ENCODE measurements around the gene PRPF4.

Gene PRPF4

DNA sequence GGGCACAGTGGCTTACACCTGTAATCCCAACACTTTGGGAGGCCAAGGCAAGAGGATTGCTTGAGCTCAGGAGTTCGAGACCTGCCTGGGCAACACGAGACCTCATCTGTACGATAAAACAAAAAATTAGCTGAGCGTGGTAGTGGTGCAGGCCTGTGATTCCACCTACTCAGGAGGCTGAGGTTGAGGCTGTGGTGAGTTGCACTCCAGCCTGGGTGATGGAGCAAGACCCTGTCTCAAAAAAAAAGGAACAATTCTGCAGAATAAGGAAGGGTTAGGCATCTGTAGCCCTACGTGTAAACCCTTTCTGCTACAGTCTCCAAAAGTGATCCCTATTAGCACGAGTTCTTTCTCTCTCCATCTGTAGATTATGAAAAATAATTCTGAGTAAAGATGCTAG lies 20.0 kb upstream of the PRPF4 start:
- Histone ChIP-seq H2BK5ac (ENCODE audit: low read length) (no peak overlapping the region), H4K91ac (ENCODE audit: low read depth, low read length, poor library complexity) (no peak overlapping the region), H3K14ac (ENCODE audit: low read length) (no peak overlapping the region), H3K79me1 (ENCODE audit: low read depth, low read length) (no peaks in the 10 kb centered on the region), H3K27ac (replicated peaks; ENCODE audit: low read length) (no peak overlapping the region), H2BK12ac (ENCODE audit: low read length) (no peak overlapping the region), H3K4me1 (ENCODE audit: control insufficient read depth in 2 of 2, insufficient read depth in 1 of 2, low read depth in 1 of 2, low read length in 2 of 2) (no peaks in the 10 kb centered on the region), H3K36me3 (replicated peaks in 1 of 2; ENCODE audit: control insufficient read depth in 2 of 2, insufficient read depth in 2 of 2, low read length in 2 of 2) (peaks cover 11 to 42% of the 10 kb centered on the region in 2 donors), H3K9me3 (replicated peaks in 1 of 2; ENCODE audit: control insufficient read depth in 2 of 2, insufficient read depth in 1 of 2, low read depth in 1 of 2, low read length in 2 of 2) (peaks cover 0 to 2% of the 10 kb centered on the region in 2 donors), H3K4me2 (ENCODE audit: insufficient read depth, low read length, poor library complexity, severe bottlenecking) (no peak overlapping the region), H3K23ac (ENCODE audit: low read depth, low read length, poor library complexity) (no peak overlapping the region), H3K18ac (ENCODE audit: low read length) (no peak overlapping the region), H2AK5ac (ENCODE audit: low read depth, low read length) (no peak overlapping the region), H3K4me3 (ENCODE audit: low read length in 2 of 2) (no peak overlapping the region), H3K27me3 (ENCODE audit: control insufficient read depth in 3 of 3, insufficient read depth in 3 of 3, low read depth in 1 of 3, low read length in 3 of 3) (no peaks in the 10 kb centered on the region), H3K9ac (ENCODE audit: low read depth, low read length, poor library complexity) (no peak overlapping the region), H2BK120ac (ENCODE audit: low read depth, low read length) (no peak overlapping the region), H2BK15ac (ENCODE audit: low read length) (no peak overlapping the region), H4K8ac (ENCODE audit: low read depth, low read length) (no peak overlapping the region), H3K4ac (ENCODE audit: low read length) (no peak overlapping the region), H2AFZ (ENCODE audit: low read length) (no peak overlapping the region)
- no CpG with 5 or more reads among the region's 6 CpGs for WGBS, 2 donors (ENCODE audit: extremely low coverage in 2 of 2, insufficient read length in 2 of 2, insufficient replicate concordance in 1 of 2)
- no peak for DNase-seq (ENCODE audit: low spot score)

DNA sequence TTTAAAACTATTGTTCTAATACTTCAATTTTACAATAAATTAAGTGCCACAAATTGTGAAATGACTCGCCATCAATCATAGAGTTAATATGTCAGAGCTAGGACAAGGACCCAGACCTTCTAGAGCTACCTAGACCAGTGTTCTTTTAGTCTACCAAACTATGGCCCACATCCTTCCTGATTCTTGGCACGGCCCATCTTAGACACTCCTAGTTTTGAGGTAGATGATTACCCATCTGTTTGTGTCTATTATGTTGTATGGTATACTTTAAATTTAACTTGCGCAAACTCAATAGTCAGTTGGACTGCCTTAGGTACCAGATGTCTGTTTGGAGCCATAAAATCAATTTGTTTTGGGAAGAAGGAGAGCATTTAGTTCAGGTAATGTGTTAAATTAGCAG lies 17.6 kb upstream of the PRPF4 start:
- Histone ChIP-seq H4K8ac (ENCODE audit: low read depth, low read length) (no peak overlapping the region), H2AFZ (ENCODE audit: low read length) (no peak overlapping the region), H3K4me2 (ENCODE audit: insufficient read depth, low read length, poor library complexity, severe bottlenecking) (no peak overlapping the region), H3K18ac (ENCODE audit: low read length) (no peak overlapping the region), H3K14ac (ENCODE audit: low read length) (no peak overlapping the region), H3K79me1 (ENCODE audit: low read depth, low read length) (no peaks in the 10 kb centered on the region), H3K27me3 (ENCODE audit: control insufficient read depth in 3 of 3, insufficient read depth in 3 of 3, low read depth in 1 of 3, low read length in 3 of 3) (no peaks in the 10 kb centered on the region), H3K23ac (ENCODE audit: low read depth, low read length, poor library complexity) (no peak overlapping the region), H2BK120ac (ENCODE audit: low read depth, low read length) (no peak overlapping the region), H2BK12ac (ENCODE audit: low read length) (no peak overlapping the region), H3K4me3 (ENCODE audit: low read length in 2 of 2) (no peak overlapping the region), H3K36me3 (replicated peaks in 1 of 2; ENCODE audit: control insufficient read depth in 2 of 2, insufficient read depth in 2 of 2, low read length in 2 of 2) (peaks cover 11 to 64% of the 10 kb centered on the region in 2 donors), H3K9ac (ENCODE audit: low read depth, low read length, poor library complexity) (no peak overlapping the region), H2BK5ac (ENCODE audit: low read length) (no peak overlapping the region), H4K91ac (ENCODE audit: low read depth, low read length, poor library complexity) (no peak overlapping the region), H3K9me3 (replicated peaks in 1 of 2; ENCODE audit: control insufficient read depth in 2 of 2, insufficient read depth in 1 of 2, low read depth in 1 of 2, low read length in 2 of 2) (no peaks in the 10 kb centered on the region), H2AK5ac (ENCODE audit: low read depth, low read length) (no peak overlapping the region), H3K27ac (replicated peaks; ENCODE audit: low read length) (no peak overlapping the region), H3K4me1 (ENCODE audit: control insufficient read depth in 2 of 2, insufficient read depth in 1 of 2, low read depth in 1 of 2, low read length in 2 of 2) (no peaks in the 10 kb centered on the region), H3K4ac (ENCODE audit: low read length) (no peak overlapping the region), H2BK15ac (ENCODE audit: low read length) (no peak overlapping the region)
- no CpG with 5 or more reads among the region's 3 CpGs for WGBS, 2 donors (ENCODE audit: extremely low coverage in 2 of 2, insufficient read length in 2 of 2, insufficient replicate concordance in 1 of 2)
- DNase-seq (ENCODE audit: low spot score): no peak

GRCh38 chr9:113258282-113258681 lies 17.2 kb upstream of the PRPF4 start:
- Histone ChIP-seq H3K79me1 (ENCODE audit: low read depth, low read length) (no peaks in the 10 kb centered on the region), H3K4me1 (ENCODE audit: control insufficient read depth in 2 of 2, insufficient read depth in 1 of 2, low read depth in 1 of 2, low read length in 2 of 2) (no peaks in the 10 kb centered on the region), H3K36me3 (replicated peaks in 1 of 2; ENCODE audit: control insufficient read depth in 2 of 2, insufficient read depth in 2 of 2, low read length in 2 of 2) (peaks cover 11 to 66% of the 10 kb centered on the region in 2 donors), H2AFZ (ENCODE audit: low read length) (no peak overlapping the region), H4K8ac (ENCODE audit: low read depth, low read length) (no peak overlapping the region), H3K4me2 (ENCODE audit: insufficient read depth, low read length, poor library complexity, severe bottlenecking) (no peak overlapping the region), H3K27me3 (ENCODE audit: control insufficient read depth in 3 of 3, insufficient read depth in 3 of 3, low read depth in 1 of 3, low read length in 3 of 3) (no peaks in the 10 kb centered on the region), H3K27ac (replicated peaks; ENCODE audit: low read length) (no peak overlapping the region), H3K23ac (ENCODE audit: low read depth, low read length, poor library complexity) (no peak overlapping the region), H2BK15ac (ENCODE audit: low read length) (no peak overlapping the region), H2BK5ac (ENCODE audit: low read length) (no peak overlapping the region), H3K18ac (ENCODE audit: low read length) (no peak overlapping the region), H3K9me3 (replicated peaks in 1 of 2; ENCODE audit: control insufficient read depth in 2 of 2, insufficient read depth in 1 of 2, low read depth in 1 of 2, low read length in 2 of 2) (no peaks in the 10 kb centered on the region), H3K4me3 (ENCODE audit: low read length in 2 of 2) (no peak overlapping the region), H2BK12ac (ENCODE audit: low read length) (no peak overlapping the region), H2BK120ac (ENCODE audit: low read depth, low read length) (no peak overlapping the region), H4K91ac (ENCODE audit: low read depth, low read length, poor library complexity) (no peak overlapping the region), H2AK5ac (ENCODE audit: low read depth, low read length) (no peak overlapping the region), H3K14ac (ENCODE audit: low read length) (no peak overlapping the region), H3K4ac (ENCODE audit: low read length) (no peak overlapping the region), H3K9ac (ENCODE audit: low read depth, low read length, poor library complexity) (no peak overlapping the region)
- no peak for DNase-seq (ENCODE audit: low spot score)
- no CpG with 5 or more reads among the region's 1 CpG for WGBS, 2 donors (ENCODE audit: extremely low coverage in 2 of 2, insufficient read length in 2 of 2, insufficient replicate concordance in 1 of 2)

GRCh38 chr9:113261917-113262671 lies 13.4 kb upstream of the PRPF4 start:
- peaks cover 7 to 64% of the 10 kb centered on the region in 2 donors for H3K36me3 ChIP-seq (replicated peaks in 1 of 2; ENCODE audit: control insufficient read depth in 2 of 2, insufficient read depth in 2 of 2, low read length in 2 of 2)
- no peak overlapping the region for H2AFZ ChIP-seq (ENCODE audit: low read length)
- no peak overlapping the region for H3K4me3 ChIP-seq (ENCODE audit: low read length in 2 of 2)
- no peaks in the 10 kb centered on the region for H3K27me3 ChIP-seq (ENCODE audit: control insufficient read depth in 3 of 3, insufficient read depth in 3 of 3, low read depth in 1 of 3, low read length in 3 of 3)
- H3K4me2 ChIP-seq (ENCODE audit: insufficient read depth, low read length, poor library complexity, severe bottlenecking): no peak overlapping the region
- no peak overlapping the region for H4K91ac ChIP-seq (ENCODE audit: low read depth, low read length, poor library complexity)
- WGBS, 2 donors (ENCODE audit: extremely low coverage in 2 of 2, insufficient read length in 2 of 2, insufficient replicate concordance in 1 of 2): no CpG with 5 or more reads among the region's 1 CpG
- H2AK5ac ChIP-seq (ENCODE audit: low read depth, low read length): no peak overlapping the region
- H3K18ac ChIP-seq (ENCODE audit: low read length): no peak overlapping the region
- no peak overlapping the region for H2BK12ac ChIP-seq (ENCODE audit: low read length)
- H3K79me1 ChIP-seq (ENCODE audit: low read depth, low read length): no peaks in the 10 kb centered on the region
- no peak for DNase-seq (ENCODE audit: low spot score)
- no peak overlapping the region for H3K27ac ChIP-seq (replicated peaks; ENCODE audit: low read length)
- H3K9me3 ChIP-seq (replicated peaks in 1 of 2; ENCODE audit: control insufficient read depth in 2 of 2, insufficient read depth in 1 of 2, low read depth in 1 of 2, low read length in 2 of 2): no peaks in the 10 kb centered on the region
- H3K4ac ChIP-seq (ENCODE audit: low read length): no peak overlapping the region
- no peak overlapping the region for H4K8ac ChIP-seq (ENCODE audit: low read depth, low read length)
- no peaks in the 10 kb centered on the region for H3K4me1 ChIP-seq (ENCODE audit: control insufficient read depth in 2 of 2, insufficient read depth in 1 of 2, low read depth in 1 of 2, low read length in 2 of 2)
- H2BK120ac ChIP-seq (ENCODE audit: low read depth, low read length): no peak overlapping the region
- no peak overlapping the region for H3K14ac ChIP-seq (ENCODE audit: low read length)
- H2BK5ac ChIP-seq (ENCODE audit: low read length): no peak overlapping the region
- H3K9ac ChIP-seq (ENCODE audit: low read depth, low read length, poor library complexity): no peak overlapping the region
- no peak overlapping the region for H2BK15ac ChIP-seq (ENCODE audit: low read length)
- no peak overlapping the region for H3K23ac ChIP-seq (ENCODE audit: low read depth, low read length, poor library complexity)
